Jurkat, Clone E6-1 (cell line): ENCODE results near the gene MAML1.
"Not testable (repeated sequence)": the region's sequence is repeated elsewhere in the genome, so short reads cannot be mapped to it uniquely, and the experiment has no call there.

Source experiments
- DNase-seq: peaks from one replicate; pipeline ENCODE4 v3.0.0-alpha.2; 2011; ENCODE audit warnings: low read depth, low spot score
- H3K4me3 ChIP-seq: 2 replicates; pipeline ENCODE4 v1.5.1; 2011; ENCODE audit warnings: mild to moderate bottlenecking, low read length, control low read depth, moderate library complexity

The MAML1 gene

GRCh38 chr5:179788193-179788854, 55.7 kb downstream of the MAML1 start:
- no peak overlapping the region for H3K4me3 ChIP-seq
- DNase-seq: no peak

GRCh38 chr5:179789278-179789677, 56.7 kb downstream of the MAML1 start:
- H3K4me3 ChIP-seq, DNase-seq: not testable (repeated sequence)

GRCh38 chr5:179791881-179792611, 59.4 kb downstream of the MAML1 start:
- no peak overlapping the region for H3K4me3 ChIP-seq
- no peak for DNase-seq

GRCh38 chr5:179792612-179793467, 60.2 kb downstream of the MAML1 start:
- no peak overlapping the region for H3K4me3 ChIP-seq
- no peak for DNase-seq

GRCh38 chr5:179793468-179794139, 61.0 kb downstream of the MAML1 start, which contains the start of gene LTC4S:
Gene LTC4S, plus strand, starts transcription at chr5:179793986. Its CDS starts 95 bp downstream, at chr5:179794081.
- peak; percentile 53 for DNase-seq
- no peak within 1 kb of the TSS for H3K4me3 ChIP-seq

GRCh38 chr5:179794171-179794570, 61.5 kb downstream of the MAML1 start:
- H3K4me3 ChIP-seq: no peak overlapping the region
- DNase-seq: no peak

GRCh38 chr5:179794575-179794974, 62.0 kb downstream of the MAML1 start:
- no peak for DNase-seq
- no peak overlapping the region for H3K4me3 ChIP-seq

- peak overlapping the region; percentile 9; the same call in 1 of the 2 replicates for H3K4me3 ChIP-seq
- DNase-seq: no peak
Measured at GRCh38 chr5:179795049-179795862, 62.6 kb downstream of the MAML1 start.

GRCh38 chr5:179795863-179796833, 63.5 kb downstream of the MAML1 start:
- peak overlapping the region; percentile 44 for H3K4me3 ChIP-seq
- peak; percentile 19 for DNase-seq

GRCh38 chr5:179796877-179797608, 64.4 kb downstream of the MAML1 start:
- no peak for DNase-seq
- H3K4me3 ChIP-seq: no peak overlapping the region

- no peak overlapping the region for H3K4me3 ChIP-seq
- DNase-seq: no peak
Measured at GRCh38 chr5:179797741-179798140, 65.1 kb downstream of the MAML1 start.

GRCh38 chr5:179798144-179798770, 65.6 kb downstream of the MAML1 start:
- DNase-seq: no peak
- H3K4me3 ChIP-seq: no peak overlapping the region

- DNase-seq: no peak
- no peak overlapping the region for H3K4me3 ChIP-seq
Measured at GRCh38 chr5:179798771-179799643, 66.4 kb downstream of the MAML1 start.

- no peak for DNase-seq
- H3K4me3 ChIP-seq: no peak overlapping the region
Measured at GRCh38 chr5:179799644-179799973, 67.0 kb downstream of the MAML1 start.

GRCh38 chr5:179800071-179800695, 67.6 kb downstream of the MAML1 start:
- no peak for DNase-seq
- H3K4me3 ChIP-seq: no peak overlapping the region
